ENCODE results near the gene ADM5. TPM values are rescaled to one million over a fixed set of nuclear protein-coding genes. Genes with fewer than 3 reads are reported as not detected.
A peak's percentile ranks its signal among the peaks of the same experiment; 100 is the strongest.
"Not testable (repeated sequence)": the region's sequence is repeated elsewhere in the genome, so short reads cannot be mapped to it uniquely, and the experiment has no call there.

ADM5 gene
- total RNA-seq, 2 donors from 2014 or later, result 5.6 to 6.2 TPM

DNA sequence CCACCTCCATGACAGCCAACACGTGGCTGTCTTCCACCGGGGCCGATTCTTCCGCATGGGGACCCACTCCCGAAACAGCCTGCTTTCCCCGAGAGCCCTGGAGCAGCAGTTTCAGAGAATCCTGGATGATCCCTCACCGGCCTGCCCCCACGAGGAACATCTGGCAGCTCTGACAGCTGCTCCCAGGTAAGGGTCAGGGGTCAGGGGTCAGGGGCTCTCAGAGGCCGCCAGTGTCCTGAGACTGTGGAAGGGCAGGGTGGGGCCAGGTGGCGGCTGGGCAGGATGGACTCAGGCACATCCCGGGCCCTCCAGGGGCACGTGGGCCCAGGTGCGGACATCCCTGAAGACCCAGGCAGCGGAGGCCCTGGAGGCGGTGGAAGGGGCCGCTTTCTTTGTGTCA is 16.5 kb downstream of the ADM5 start:
- DNase-seq (ENCODE audit: low spot score in 2 of 2) (no peak), ATAC-seq (no peak)
- H3K36me3 Mint-ChIP-seq, result no peaks in the 10 kb centered on the region
- H3K27ac Mint-ChIP-seq, result no peak overlapping the region
- H3K9me3 Mint-ChIP-seq, result no peaks in the 10 kb centered on the region

DNA sequence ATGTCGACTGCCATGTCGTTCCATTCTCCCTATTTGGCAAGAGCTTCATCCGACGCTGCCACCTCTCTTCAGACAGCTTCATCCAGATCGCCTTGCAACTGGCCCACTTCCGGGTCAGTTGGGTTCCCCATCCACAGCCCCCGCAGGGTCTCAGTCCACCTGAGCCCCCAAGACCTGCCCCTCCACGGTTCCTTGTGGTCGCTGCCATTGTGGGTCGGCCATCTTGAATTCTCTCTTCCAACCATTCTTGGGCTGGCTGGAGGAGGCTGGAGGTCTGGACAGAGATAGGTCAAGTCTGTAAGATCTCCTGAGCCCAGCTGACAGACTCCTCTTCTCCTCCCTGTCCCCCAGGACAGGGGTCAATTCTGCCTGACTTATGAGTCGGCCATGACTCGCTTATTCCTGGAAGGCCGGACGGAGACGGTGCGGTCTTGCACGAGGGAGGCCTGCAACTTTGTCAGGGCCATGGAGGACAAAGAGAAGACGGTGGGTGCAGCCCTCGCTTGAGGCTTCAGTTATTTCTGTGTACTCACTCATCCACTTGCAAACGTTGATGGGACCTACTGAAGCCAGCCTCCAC is 21.1 kb downstream of the ADM5 start:
- no peak overlapping the region for H3K27ac Mint-ChIP-seq
- no peaks in the 10 kb centered on the region for H3K9me3 Mint-ChIP-seq
- DNase-seq (ENCODE audit: low spot score in 2 of 2), result no peak
- ATAC-seq, result no peak
- H3K36me3 Mint-ChIP-seq, result no peaks in the 10 kb centered on the region

DNA sequence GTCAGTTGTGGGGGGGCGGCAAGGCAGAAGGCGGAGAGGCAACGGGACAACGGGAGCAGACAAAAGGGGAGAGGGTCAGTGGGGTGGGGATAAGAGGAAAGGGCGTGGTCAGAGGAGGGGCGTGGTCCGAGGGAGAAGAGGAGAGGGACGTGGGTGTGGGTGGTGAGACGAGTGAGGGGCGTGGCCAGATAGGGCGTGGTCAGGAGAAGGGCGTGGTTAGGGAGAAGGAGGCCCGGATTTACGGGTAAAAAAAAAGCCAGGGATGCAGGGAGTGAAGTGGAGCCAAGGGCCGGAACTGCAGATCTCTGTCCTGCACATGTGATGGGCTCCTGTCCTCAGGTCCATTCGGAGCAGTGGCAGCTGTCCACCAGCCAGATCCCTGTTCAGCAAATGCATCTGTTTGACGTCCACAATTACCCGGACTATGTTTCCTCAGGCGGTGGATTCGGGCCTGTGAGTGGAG is 23.0 kb downstream of the ADM5 start:
- Mint-ChIP-seq H3K36me3 (no peaks in the 10 kb centered on the region), H3K27ac (no peak overlapping the region), H3K9me3 (no peaks in the 10 kb centered on the region)
- no peak for DNase-seq (ENCODE audit: low spot score in 2 of 2)
- ATAC-seq, result no peak

DNA sequence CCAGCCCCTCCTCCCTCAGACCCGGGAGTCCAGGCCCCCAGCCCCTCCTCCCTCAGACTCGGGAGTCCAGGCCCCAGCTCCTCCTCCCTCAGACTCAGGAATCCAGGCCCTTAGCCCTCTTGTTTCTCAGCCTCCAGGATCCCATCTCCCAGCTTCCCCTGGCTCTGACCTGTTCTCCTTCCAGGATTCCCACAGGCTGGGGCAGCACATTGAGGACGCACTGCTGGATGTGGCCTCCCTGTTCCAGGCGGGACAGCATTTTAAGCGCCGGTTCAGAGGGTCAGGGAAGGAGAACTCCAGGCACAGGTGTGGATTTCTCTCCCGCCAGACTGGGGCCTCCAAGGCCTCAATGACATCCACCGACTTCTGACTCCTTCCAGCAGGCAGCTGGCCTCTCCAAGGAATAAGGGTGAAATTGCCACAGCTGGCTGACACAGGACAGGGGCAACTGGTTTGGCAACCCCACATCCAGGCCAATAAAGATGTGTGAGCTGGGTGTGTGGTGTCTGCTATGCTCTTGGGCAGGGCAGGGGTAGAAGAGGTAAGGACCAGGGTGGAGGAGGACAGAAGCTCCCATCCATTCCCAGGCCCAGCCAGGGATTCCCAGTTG is 23.9 kb downstream of the ADM5 start:
- Mint-ChIP-seq H3K27ac (peak overlapping the region in 1 of 2 donors; percentile 72), H3K9me3 (no peaks in the 10 kb centered on the region), H3K36me3 (no peaks in the 10 kb centered on the region)
- DNase-seq (ENCODE audit: low spot score in 2 of 2), result no peak
- ATAC-seq, result no peak

DNA sequence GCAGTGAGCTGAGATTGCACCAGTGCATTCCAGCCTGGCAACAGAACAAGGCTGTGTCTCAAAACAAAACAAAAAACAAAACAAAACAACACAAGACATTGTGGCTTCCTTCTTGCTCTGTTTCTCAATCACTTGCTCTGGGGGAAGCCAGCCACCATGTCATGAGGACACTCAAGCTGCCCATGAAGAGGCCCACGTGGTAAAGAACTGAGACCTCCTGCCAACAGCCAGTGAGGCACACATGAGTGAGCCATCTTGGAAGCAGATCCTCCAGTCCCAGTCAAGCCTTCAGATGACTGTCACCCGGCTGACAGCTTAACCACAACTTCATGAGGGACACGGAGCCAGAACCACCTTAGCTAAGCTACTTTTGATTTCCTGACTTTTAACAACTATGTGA is 26.8 kb downstream of the ADM5 start:
- H3K27ac Mint-ChIP-seq, result peak overlapping the region in 1 of 2 donors; percentile 44
- peak in 1 of 2 donors; percentile 22 for ATAC-seq
- no peak for DNase-seq (ENCODE audit: low spot score in 2 of 2)
- H3K9me3 Mint-ChIP-seq, result no peaks in the 10 kb centered on the region
- no peaks in the 10 kb centered on the region for H3K36me3 Mint-ChIP-seq

DNA sequence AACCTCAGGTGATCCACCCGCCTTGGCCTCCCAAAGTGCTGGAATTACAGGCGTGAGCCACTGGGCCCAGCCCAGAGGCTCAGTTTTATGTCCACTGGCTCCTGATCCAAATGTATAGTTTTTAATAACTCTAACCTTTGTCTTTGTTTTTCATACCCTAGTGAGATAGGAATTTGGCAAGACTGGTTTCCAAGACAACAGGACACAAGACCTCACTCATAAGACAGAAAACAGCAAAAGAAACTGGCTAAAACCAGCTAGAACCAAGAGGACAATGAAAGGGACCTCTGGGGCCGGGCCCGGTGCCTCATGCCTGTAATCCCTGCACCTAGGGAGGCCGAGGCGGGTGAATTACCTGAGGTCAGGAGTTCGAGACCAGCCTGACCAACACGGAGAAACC is 29.1 kb downstream of the ADM5 start:
- peak overlapping the region; percentile 65 to 76 for H3K27ac Mint-ChIP-seq
- H3K9me3 Mint-ChIP-seq, result no peaks in the 10 kb centered on the region
- no peaks in the 10 kb centered on the region for H3K36me3 Mint-ChIP-seq
- ATAC-seq (no peak), DNase-seq (ENCODE audit: low spot score in 2 of 2) (no peak)

DNA sequence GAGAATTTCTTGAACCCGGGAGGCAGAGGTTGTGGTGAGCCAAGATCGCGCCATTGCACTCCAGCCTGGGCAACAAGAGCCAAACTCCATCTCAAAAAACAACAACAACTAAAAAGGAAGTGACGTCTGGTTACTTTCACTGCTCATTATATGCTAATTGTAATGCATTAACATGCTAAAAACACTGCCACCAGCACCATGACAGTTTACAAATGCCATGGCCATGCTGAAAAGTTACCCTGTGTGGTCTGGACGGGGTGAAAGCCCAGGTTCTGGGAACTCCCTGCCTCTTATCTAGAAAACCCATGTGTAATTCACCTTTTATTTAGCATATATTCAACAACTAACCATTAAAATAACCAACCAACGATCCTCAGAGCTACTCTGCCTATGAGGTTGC is 29.6 kb downstream of the ADM5 start:
- H3K27ac Mint-ChIP-seq, result peak overlapping the region in 1 of 2 donors; percentile 76
- no peaks in the 10 kb centered on the region for H3K9me3 Mint-ChIP-seq
- DNase-seq (ENCODE audit: low spot score in 2 of 2), result no peak
- H3K36me3 Mint-ChIP-seq, result no peaks in the 10 kb centered on the region
- no peak for ATAC-seq

DNA sequence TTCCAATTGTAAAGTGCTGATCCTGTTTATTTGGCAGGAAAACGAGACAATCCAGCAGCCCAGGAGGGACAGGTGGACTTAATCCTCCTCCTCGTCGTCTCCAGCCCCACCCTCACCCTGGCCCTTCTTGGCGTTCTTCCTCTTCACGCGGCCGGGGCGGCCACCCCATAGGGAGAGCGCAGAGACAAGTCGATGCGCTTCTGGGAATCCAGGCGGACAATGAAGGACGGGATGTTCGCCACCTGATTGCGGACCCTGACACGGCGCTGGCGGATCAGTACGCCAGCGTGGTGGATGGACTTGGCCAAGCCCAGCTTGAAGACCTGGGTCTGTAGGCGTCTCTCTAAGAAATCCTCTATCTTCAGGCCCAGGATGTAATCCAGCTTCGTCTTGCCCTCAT is 30.0 kb downstream of the ADM5 start:
- DNase-seq (ENCODE audit: low spot score in 2 of 2); H3K27ac Mint-ChIP-seq; H3K9me3 Mint-ChIP-seq; H3K36me3 Mint-ChIP-seq; ATAC-seq: not testable (repeated sequence)

DNA sequence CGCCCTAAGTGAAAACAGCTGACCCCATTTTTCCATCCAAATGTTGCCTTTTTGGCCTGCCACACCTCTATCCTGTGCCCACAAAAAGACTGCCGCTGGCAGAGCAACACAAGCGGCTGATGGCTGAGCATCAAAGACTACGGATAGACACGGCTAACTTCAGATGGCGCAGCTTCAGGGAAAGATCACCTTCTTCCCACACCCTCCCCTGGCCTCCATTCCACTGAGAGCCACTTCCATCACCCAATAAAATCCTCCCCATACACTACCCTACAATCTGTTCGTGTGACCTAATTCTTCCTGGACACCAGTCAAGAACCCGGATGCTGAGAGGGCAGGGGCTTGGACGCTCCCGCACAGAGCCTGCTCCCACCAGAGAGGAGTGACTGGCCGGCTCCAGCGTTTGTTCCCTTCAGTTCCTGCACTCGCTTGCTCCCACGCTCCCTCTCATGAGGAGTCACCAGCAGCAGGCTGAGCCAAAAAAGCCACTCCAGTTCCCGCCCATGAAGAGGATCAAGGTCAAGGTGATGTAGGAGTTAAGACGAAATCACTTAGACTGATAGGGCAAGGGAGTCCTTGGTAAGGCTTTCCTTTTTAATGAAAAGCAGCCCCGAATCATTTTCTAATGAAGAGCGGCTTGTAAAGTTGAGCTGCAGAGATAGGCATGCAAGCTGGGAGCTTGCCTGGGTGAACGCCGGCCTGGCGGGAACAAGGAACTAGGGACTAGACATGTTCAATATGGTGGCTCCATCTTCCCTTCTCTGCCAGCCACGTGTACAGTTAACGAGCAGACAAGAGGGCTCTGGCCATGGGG is 38.0 kb downstream of the ADM5 start:
- peak overlapping the region in 1 of 2 donors; percentile 60 for H3K27ac Mint-ChIP-seq
- ATAC-seq, result no peak

DNA sequence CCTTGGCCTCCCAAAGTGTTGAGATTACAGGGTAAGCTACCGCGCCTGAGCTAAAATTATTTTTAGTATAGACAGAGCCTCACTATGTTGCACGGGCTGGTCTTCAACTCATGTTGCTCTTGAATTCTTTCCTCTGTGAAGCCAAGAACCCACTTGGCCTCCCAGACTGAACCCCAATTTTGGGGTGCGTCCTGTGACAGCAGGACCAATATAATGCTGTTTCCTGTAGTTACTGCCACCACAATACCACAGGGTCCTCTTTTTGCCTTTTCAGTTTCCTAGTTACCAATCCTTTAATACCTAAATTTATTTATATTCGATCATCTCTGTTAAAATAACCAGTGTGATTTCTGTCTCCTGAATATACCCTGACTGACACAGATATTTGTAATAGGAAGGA is 40.8 kb downstream of the ADM5 start:
- DNase-seq (ENCODE audit: low spot score in 2 of 2) (no peak), ATAC-seq (no peak)
- H3K9me3 Mint-ChIP-seq, result no peaks in the 10 kb centered on the region
- H3K27ac Mint-ChIP-seq, result no peak overlapping the region
- H3K36me3 Mint-ChIP-seq, result no peaks in the 10 kb centered on the region

More for the DNA sequence above, 38.0 kb downstream of the ADM5 start:
- Mint-ChIP-seq H3K36me3 (no peaks in the 10 kb centered on the region), H3K9me3 (no peaks in the 10 kb centered on the region)
- DNase-seq (ENCODE audit: low spot score in 2 of 2), result no peak

DNA sequence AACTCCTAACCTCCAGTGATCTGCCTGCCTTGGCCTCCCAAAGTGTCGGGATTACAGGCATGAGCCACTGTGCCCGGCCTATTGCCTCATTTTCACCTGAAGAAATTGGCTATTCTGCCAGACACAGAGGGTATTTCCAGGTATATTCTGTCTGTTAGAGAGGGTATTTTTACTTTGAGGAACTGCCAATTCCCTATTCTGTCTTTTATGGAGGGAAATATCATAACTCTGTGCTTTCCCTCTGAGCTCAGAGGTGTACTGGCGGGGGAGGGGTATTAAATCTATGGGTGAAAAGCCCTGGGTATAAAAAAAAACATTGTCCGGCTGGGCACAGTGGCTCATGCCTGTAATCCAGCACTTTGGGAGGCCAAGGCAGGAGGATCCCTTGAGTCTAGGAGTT is 48.9 kb downstream of the ADM5 start:
- Mint-ChIP-seq H3K9me3 (no peaks in the 10 kb centered on the region), H3K27ac (no peak overlapping the region), H3K36me3 (no peaks in the 10 kb centered on the region)
- no peak for ATAC-seq
- DNase-seq (ENCODE audit: low spot score in 2 of 2), result no peak

DNA sequence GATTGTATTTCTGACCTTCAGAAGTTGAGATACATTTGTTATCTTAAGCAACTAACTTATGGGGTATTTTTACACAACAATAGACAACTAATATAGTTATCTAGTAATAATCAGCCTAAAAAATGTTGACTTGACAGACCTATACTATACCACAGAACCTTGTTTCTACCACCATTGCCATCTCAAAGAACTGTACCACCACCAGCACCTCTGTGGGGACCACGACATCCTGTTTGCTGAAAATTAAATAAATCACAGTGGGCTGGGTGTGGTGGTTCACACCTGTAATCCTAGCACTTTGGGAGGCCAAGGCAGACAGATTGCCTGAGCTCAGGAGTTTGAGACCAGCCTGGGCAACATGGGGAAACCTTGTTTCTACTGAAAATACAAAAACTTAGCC is 49.7 kb downstream of the ADM5 start:
- Mint-ChIP-seq H3K36me3 (no peaks in the 10 kb centered on the region), H3K27ac (no peak overlapping the region), H3K9me3 (no peaks in the 10 kb centered on the region)
- DNase-seq (ENCODE audit: low spot score in 2 of 2) (no peak), ATAC-seq (no peak)

DNA sequence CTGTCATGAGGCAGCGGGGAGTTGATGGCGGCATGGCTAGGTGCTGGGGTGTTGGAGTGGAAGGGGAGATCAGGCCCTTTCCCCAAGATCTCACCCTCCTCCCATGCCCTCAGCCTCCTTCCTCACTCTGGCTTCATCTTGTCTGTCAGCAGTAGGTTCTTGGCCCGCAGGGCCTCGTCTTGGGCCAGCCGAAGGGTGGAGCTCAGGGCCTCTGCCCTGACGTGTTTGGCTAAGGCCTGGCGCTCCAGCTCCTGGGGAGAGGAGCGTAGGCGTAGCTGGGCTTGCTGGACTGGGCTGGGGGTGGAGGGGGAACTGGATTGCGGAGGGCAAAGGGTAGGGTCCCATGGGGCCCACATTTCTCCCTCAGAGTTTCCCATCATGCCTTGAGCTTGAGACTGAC is 50.5 kb downstream of the ADM5 start:
- no peak for ATAC-seq

More for the DNA sequence above, 50.5 kb downstream of the ADM5 start:
- Mint-ChIP-seq H3K36me3 (no peaks in the 10 kb centered on the region), H3K27ac (no peak overlapping the region), H3K9me3 (no peaks in the 10 kb centered on the region)
- no peak for DNase-seq (ENCODE audit: low spot score in 2 of 2)

Other genes starting within 250 kb of the ADM5 start
- under 1 TPM; 0.20 to 0.33 TPM for gene SLC17A7, start 248.1 kb upstream of the ADM5 start, total RNA-seq
- 100 to 1,000 TPM in 1 of 2 donors, 10 to 100 TPM in 1; 92.9 to 184 TPM for gene PIH1D1, start 237.8 kb upstream of the ADM5 start, total RNA-seq
- 10 to 100 TPM; 22.6 to 34.0 TPM for gene ALDH16A1, start 236.4 kb upstream of the ADM5 start, total RNA-seq
- 10 to 100 TPM; 49.1 to 64.4 TPM for gene FLT3LG, start 215.4 kb upstream of the ADM5 start, total RNA-seq
- gene RPL13A, start 202.0 kb upstream of the ADM5 start, total RNA-seq, result 1,000 to 10,000 TPM; 4,147 to 5,288 TPM
- gene RPS11, start 193.2 kb upstream of the ADM5 start, total RNA-seq, result 1,000 to 10,000 TPM; 2,570 to 2,967 TPM
- 10 to 100 TPM; 17.5 to 18.1 TPM for gene FCGRT, start 176.9 kb upstream of the ADM5 start, total RNA-seq
- 10 to 100 TPM in 1 of 2 donors, 1 to 10 TPM in 1; 5.4 to 13.0 TPM for gene RCN3, start 161.6 kb upstream of the ADM5 start, total RNA-seq
- gene NOSIP, start 109.0 kb upstream of the ADM5 start, total RNA-seq, result 10 to 100 TPM; 90.7 to 96.1 TPM
- gene PRRG2, start 108.3 kb upstream of the ADM5 start, total RNA-seq, result 10 to 100 TPM in 1 of 2 donors, 1 to 10 TPM in 1; 2.3 to 10.8 TPM
- gene PRR12, start 98.4 kb upstream of the ADM5 start, total RNA-seq, result 10 to 100 TPM; 28.9 to 32.9 TPM
- gene RRAS, start 49.5 kb upstream of the ADM5 start, total RNA-seq, result 10 to 100 TPM in 1 of 2 donors, 1 to 10 TPM in 1; 6.0 to 12.9 TPM
- 10 to 100 TPM; 49.8 to 57.4 TPM for gene SCAF1, start 47.4 kb upstream of the ADM5 start, total RNA-seq
- 100 to 1,000 TPM; 135 to 202 TPM for gene IRF3, start 23.7 kb upstream of the ADM5 start, total RNA-seq
- gene BCL2L12, start 23.7 kb upstream of the ADM5 start, total RNA-seq, result 10 to 100 TPM; 69.6 to 93.4 TPM
- 100 to 1,000 TPM; 248 to 309 TPM for gene PRMT1, start 12.3 kb upstream of the ADM5 start, total RNA-seq
- 1 to 10 TPM; 4.1 to 4.3 TPM for gene CPT1C, start 1.5 kb downstream of the ADM5 start, total RNA-seq
- 1 to 10 TPM in 1 of 2 donors, under 1 TPM in 1; 0.57 to 1.9 TPM for gene TSKS, start 73.7 kb downstream of the ADM5 start, total RNA-seq
- 100 to 1,000 TPM in 1 of 2 donors, 10 to 100 TPM in 1; 79.0 to 137 TPM for gene AP2A1, start 77.4 kb downstream of the ADM5 start, total RNA-seq
- gene FUZ, start 123.7 kb downstream of the ADM5 start, total RNA-seq, result 10 to 100 TPM; 14.8 to 24.8 TPM
- gene MED25, start 128.7 kb downstream of the ADM5 start, total RNA-seq, result 10 to 100 TPM; 58.4 to 68.2 TPM
- 100 to 1,000 TPM; 110 TPM for gene PTOV1, start 161.6 kb downstream of the ADM5 start, total RNA-seq
- 100 to 1,000 TPM in 1 of 2 donors, 10 to 100 TPM in 1; 90.6 to 119 TPM for gene PNKP, start 178.0 kb downstream of the ADM5 start, total RNA-seq
- gene AKT1S1, start 187.8 kb downstream of the ADM5 start, total RNA-seq, result 10 to 100 TPM; 16.9 to 34.4 TPM
- 10 to 100 TPM; 28.8 to 53.0 TPM for gene TBC1D17, start 188.1 kb downstream of the ADM5 start, total RNA-seq
- gene IL4I1, start 207.3 kb downstream of the ADM5 start, total RNA-seq, result 10 to 100 TPM in 1 of 2 donors, 1 to 10 TPM in 1; 6.3 to 11.1 TPM
- gene ATF5, start 239.6 kb downstream of the ADM5 start, total RNA-seq, result 10 to 100 TPM in 1 of 2 donors, 1 to 10 TPM in 1; 7.7 to 13.2 TPM
- gene NUP62, start 239.9 kb downstream of the ADM5 start, total RNA-seq, result 100 to 1,000 TPM in 1 of 2 donors, 10 to 100 TPM in 1; 82.5 to 109 TPM

Measured in activated naive CD4-positive, alpha-beta T cell treated with anti-CD3 and anti-CD28 coated beads, Interleukin-2, amount 50 U/mL, for 72 hours (primary cell).